CMK (cell line): Measurements from ENCODE around the gene JUND.

Source experiments
- DNase-seq: peaks from one replicate; pipeline ENCODE4 v3.0.0-alpha.2; 2010; ENCODE audit warnings: low read depth

JUND gene

GRCh38 chr19:18308051-18308947 is 26.9 kb upstream of the JUND start:
- no peak for DNase-seq

- no peak for DNase-seq
Observed at GRCh38 chr19:18307271-18307681, 25.9 kb upstream of the JUND start.

- no peak for DNase-seq
Observed at GRCh38 chr19:18306888-18307260, 25.5 kb upstream of the JUND start.

GRCh38 chr19:18306209-18306887 is 24.9 kb upstream of the JUND start:
- no peak for DNase-seq

- peak; percentile 77 for DNase-seq
Observed at GRCh38 chr19:18304458-18305310, 23.3 kb upstream of the JUND start.

GRCh38 chr19:18304208-18304457 is 22.7 kb upstream of the JUND start:
- DNase-seq, result no peak

- no peak for DNase-seq
Observed at GRCh38 chr19:18301718-18302111, 20.3 kb upstream of the JUND start.

- no peak for DNase-seq
Observed at GRCh38 chr19:18300930-18301717, 19.7 kb upstream of the JUND start.

GRCh38 chr19:18299654-18300053 is 18.2 kb upstream of the JUND start:
- no peak for DNase-seq

- DNase-seq, result no peak
Observed at GRCh38 chr19:18298601-18299000, 17.2 kb upstream of the JUND start.

GRCh38 chr19:18297308-18297707 is 15.9 kb upstream of the JUND start:
- DNase-seq, result no peak

- no peak for DNase-seq
Observed at GRCh38 chr19:18295034-18295451, 13.6 kb upstream of the JUND start.

GRCh38 chr19:18294467-18294864 is 13.0 kb upstream of the JUND start:
- DNase-seq, result no peak

GRCh38 chr19:18293642-18294466 is 12.4 kb upstream of the JUND start:
- no peak for DNase-seq

GRCh38 chr19:18292810-18293641 is 11.6 kb upstream of the JUND start:
- peak; percentile 88 for DNase-seq

- DNase-seq, result no peak
Observed at GRCh38 chr19:18292462-18292809, 11.0 kb upstream of the JUND start.

- peak; percentile 93 for DNase-seq
Observed at GRCh38 chr19:18291590-18292461, 10.4 kb upstream of the JUND start.

GRCh38 chr19:18291019-18291524 is 9.7 kb upstream of the JUND start:
- DNase-seq, result no peak
